Natural killer cell (primary cell): Measurements from ENCODE around the gene DENND1B. TPM values are rescaled to one million over a fixed set of nuclear protein-coding genes. Genes with fewer than 3 reads are reported as not detected.
"Not testable (repeated sequence)": the region's sequence is repeated elsewhere in the genome, so short reads cannot be mapped to it uniquely, and the experiment has no call there.

Experiments used
- ATAC-seq, 3 donors: fragments of 150-1000 bp in 2 of 3; fragments of 200-7000 bp in 1 of 3; cut with Tn5 transposase; 1 replicate in 1 of 3; 2 replicates in 2 of 3; pipeline ENCODE4 v1.10.0; 2021; ENCODE audit warnings: mild to moderate bottlenecking in 2 of 3, moderate library complexity in 2 of 3
- DNase-seq, 2 donors: peaks; one replicate each; pipeline versions ENCODE4 v3.0.0 to v3.0.0-alpha.2; 2013 to 2021; ENCODE audit warnings: mixed read lengths in 1 of 2
- H3K27ac ChIP-seq: one replicate; pipeline ENCODE4 v1.5.1; 2013; ENCODE audit warnings: mild to moderate bottlenecking, low read length
- H3K27me3 ChIP-seq: one replicate; pipeline ENCODE4 v1.6.1; 2013; ENCODE audit warnings: low read length; ENCODE audit not compliant: control insufficient read depth, insufficient read depth
- H3K36me3 ChIP-seq: one replicate; pipeline ENCODE4 v1.6.1; 2013; ENCODE audit warnings: low read length; ENCODE audit not compliant: control insufficient read depth, insufficient read depth
- H3K4me1 ChIP-seq: one replicate; pipeline ENCODE4 v1.6.1; 2013; ENCODE audit warnings: low read length; ENCODE audit not compliant: control insufficient read depth, insufficient read depth
- H3K4me3 ChIP-seq: one replicate; pipeline ENCODE4 v1.5.1; 2013; ENCODE audit warnings: low read length
- H3K9me3 ChIP-seq: one replicate; pipeline ENCODE4 v1.6.1; 2013; ENCODE audit warnings: low read length; ENCODE audit not compliant: control insufficient read depth, insufficient read depth
- H3K27ac Mint-ChIP-seq, 2 donors: one replicate each; pipeline ENCODE4 v1.8.0; 2022; ENCODE audit warnings: mild to moderate bottlenecking in 2 of 2, mixed read lengths in 2 of 2, moderate library complexity in 1 of 2
- H3K27me3 Mint-ChIP-seq, 2 donors: one replicate each; pipeline ENCODE4 v1.8.0; 2022; ENCODE audit warnings: low read depth in 2 of 2, mixed read lengths in 2 of 2
- H3K36me3 Mint-ChIP-seq: one replicate; pipeline ENCODE4 v1.8.0; 2022; ENCODE audit warnings: mixed read lengths
- H3K4me1 Mint-ChIP-seq, 2 donors: one replicate each; pipeline ENCODE4 v1.8.0; 2022; ENCODE audit warnings: mixed read lengths in 2 of 2
- H3K4me3 Mint-ChIP-seq: one replicate; pipeline ENCODE4 v1.8.0; 2022; ENCODE audit warnings: mild to moderate bottlenecking, moderate library complexity, mixed read lengths
- H3K9me3 Mint-ChIP-seq, 2 donors: one replicate each; pipeline ENCODE4 v1.8.0; 2022; ENCODE audit warnings: mixed read lengths in 2 of 2
- WGBS: methylation state at CpG from one replicate; pipeline ENCODE4 v1.1.7; 2013; ENCODE audit warnings: missing lambda C conversion rate; ENCODE audit not compliant: insufficient coverage; 5-methylcytosine and 5-hydroxymethylcytosine counted together
- intact Hi-C: fragments of 100-400 bp; cut with micrococcal nuclease; formaldehyde crosslinking; loops from one replicate; pipeline ENCODE4 v1.14.2; 2022
- total RNA-seq, 4 donors: library from RNA; stranded (reverse); fragments of 120-200 nt in 1 of 4; gene quantifications; one replicate each; pipeline versions ENCODE4 v1.2.3 to v1.2.4, GENCODE V29; 2013 to 2022
- TF ChIP-seq, protein P1 (sequence below): fragments of 200-600 bp; IDR thresholded peaks from one replicate; pipeline ENCODE4 v1.8.0; 2022; ENCODE audit warnings: antibody characterized with exemption

Gene DENND1B
- total RNA-seq, 3 donors from 2014 or later (not counting 1 experiment from before 2014, with no cell fraction given) = 35.4 to 62.5 (median 37.5) TPM

DNA sequence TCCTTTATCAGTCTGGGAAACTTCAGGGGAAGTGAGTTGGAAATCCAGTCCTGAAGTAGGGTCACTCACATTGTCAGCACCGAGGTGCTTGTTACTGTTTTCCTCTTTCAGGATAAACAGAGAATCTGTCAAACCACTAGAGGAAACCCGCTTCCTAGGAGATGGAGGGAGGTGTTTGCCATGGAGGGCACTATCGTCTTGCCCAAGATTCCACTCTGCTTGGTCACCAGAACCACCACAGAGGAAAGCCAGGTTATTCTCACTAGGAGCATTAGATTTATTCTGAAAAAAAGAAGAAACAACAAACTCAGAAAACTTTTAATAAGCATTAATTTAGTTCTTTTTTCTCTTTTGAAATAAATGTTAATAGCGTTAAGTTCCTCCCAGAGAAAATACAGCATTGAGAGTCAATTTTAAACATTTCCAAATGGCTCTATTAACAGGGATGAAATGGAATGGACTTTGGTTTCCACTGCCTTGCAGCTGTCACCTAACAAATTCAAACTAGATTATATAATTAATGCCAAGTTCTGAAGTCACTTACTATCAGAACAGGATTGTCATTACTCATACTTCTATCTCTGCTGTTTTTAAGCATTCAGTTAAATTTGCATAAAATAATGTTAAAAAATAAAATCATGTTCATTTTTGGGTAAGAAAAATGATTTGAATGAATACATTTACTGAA is 264.4 kb downstream of the DENND1B start:
- no peak overlapping the region for H3K4me3 Mint-ChIP-seq

DNA sequence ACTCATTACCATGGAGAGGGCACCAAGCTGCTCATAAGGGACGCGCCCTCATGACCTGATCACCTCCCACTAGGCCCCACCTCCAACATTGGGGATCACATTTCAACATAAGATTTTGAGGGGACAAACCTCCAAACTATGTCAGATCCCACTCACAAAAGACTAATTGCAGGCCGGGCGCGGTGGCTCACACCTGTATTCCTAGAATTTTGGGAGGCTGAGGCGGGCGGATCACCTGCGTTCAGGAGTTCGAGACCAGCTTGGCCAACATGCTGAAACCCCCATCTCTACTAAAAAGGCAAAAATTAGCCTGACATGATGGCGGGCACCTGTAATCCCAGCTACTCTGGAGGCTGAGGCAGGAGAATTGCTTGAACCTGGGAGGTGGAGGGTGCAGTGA is 278.6 kb downstream of the DENND1B start:
- TF ChIP-seq, protein P1, sequence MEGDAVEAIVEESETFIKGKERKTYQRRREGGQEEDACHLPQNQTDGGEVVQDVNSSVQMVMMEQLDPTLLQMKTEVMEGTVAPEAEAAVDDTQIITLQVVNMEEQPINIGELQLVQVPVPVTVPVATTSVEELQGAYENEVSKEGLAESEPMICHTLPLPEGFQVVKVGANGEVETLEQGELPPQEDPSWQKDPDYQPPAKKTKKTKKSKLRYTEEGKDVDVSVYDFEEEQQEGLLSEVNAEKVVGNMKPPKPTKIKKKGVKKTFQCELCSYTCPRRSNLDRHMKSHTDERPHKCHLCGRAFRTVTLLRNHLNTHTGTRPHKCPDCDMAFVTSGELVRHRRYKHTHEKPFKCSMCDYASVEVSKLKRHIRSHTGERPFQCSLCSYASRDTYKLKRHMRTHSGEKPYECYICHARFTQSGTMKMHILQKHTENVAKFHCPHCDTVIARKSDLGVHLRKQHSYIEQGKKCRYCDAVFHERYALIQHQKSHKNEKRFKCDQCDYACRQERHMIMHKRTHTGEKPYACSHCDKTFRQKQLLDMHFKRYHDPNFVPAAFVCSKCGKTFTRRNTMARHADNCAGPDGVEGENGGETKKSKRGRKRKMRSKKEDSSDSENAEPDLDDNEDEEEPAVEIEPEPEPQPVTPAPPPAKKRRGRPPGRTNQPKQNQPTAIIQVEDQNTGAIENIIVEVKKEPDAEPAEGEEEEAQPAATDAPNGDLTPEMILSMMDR = no peak
- DNase-seq = no peak
- H3K9me3 ChIP-seq = no peaks in the 10 kb centered on the region
- no peaks in the 10 kb centered on the region for H3K4me1 ChIP-seq
- no peak for ATAC-seq
- no peaks in the 10 kb centered on the region for H3K36me3 ChIP-seq
- peaks cover 10 to 48% of the 10 kb centered on the region in 2 donors for H3K27me3 Mint-ChIP-seq
- no peak overlapping the region for H3K27ac ChIP-seq
- H3K36me3 Mint-ChIP-seq = no peaks in the 10 kb centered on the region
- H3K27ac Mint-ChIP-seq = no peak overlapping the region
- peaks cover 2% of the 10 kb centered on the region for H3K27me3 ChIP-seq
- no peak overlapping the region for H3K4me3 Mint-ChIP-seq
- no peak overlapping the region for H3K4me3 ChIP-seq
- WGBS = 87% methylated on average over 9 of the region's 10 CpGs
- no peaks in the 10 kb centered on the region for H3K9me3 Mint-ChIP-seq
- intact Hi-C loops = no loop called here
- H3K4me1 Mint-ChIP-seq = no peaks in the 10 kb centered on the region

More for the DNA sequence above, 264.4 kb downstream of the DENND1B start:
- Mint-ChIP-seq H3K9me3 (no peaks in the 10 kb centered on the region), H3K27me3 (no peaks in the 10 kb centered on the region), H3K27ac (no peak overlapping the region), H3K4me1 (no peaks in the 10 kb centered on the region), H3K36me3 (peaks cover 6% of the 10 kb centered on the region)
- no peak for ATAC-seq
- DNase-seq = no peak
- Histone ChIP-seq H3K4me3 (no peak overlapping the region), H3K27ac (no peak overlapping the region), H3K27me3 (no peaks in the 10 kb centered on the region), H3K36me3 (peaks cover 18% of the 10 kb centered on the region), H3K4me1 (no peaks in the 10 kb centered on the region), H3K9me3 (no peaks in the 10 kb centered on the region)
- intact Hi-C loops = no loop called here
- TF ChIP-seq, protein P1 = no peak
- WGBS = 89% methylated on average over 2 of the region's 4 CpGs

DNA sequence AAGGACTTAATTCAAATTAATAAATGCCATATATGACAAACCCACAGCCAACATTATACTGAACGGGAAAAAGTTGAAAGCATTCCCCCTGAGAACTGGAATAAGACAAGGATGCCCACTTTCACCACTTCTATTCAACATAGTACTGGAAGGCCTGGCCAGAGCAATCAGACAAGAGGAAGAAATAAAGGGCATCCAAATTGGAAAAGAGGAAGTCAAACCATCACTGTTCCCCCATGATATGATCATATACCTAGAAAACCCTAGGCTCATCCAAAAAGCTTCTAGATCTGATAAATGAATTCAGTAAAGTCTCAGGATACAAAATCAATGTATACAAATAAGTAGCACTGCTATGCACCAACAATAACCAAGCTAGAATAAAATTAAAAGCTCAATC is 283.8 kb downstream of the DENND1B start:
- DNase-seq, H3K4me3 Mint-ChIP-seq, intact Hi-C loops, H3K4me3 ChIP-seq, H3K4me1 Mint-ChIP-seq, ATAC-seq, H3K9me3 ChIP-seq, H3K4me1 ChIP-seq, H3K36me3 ChIP-seq, H3K36me3 Mint-ChIP-seq, H3K9me3 Mint-ChIP-seq, H3K27ac ChIP-seq, H3K27me3 ChIP-seq, H3K27ac Mint-ChIP-seq: not testable (repeated sequence)
- WGBS = 100% methylated on average over 1 of the region's 1 CpG
- peaks cover 16 to 25% of the 10 kb centered on the region in 2 donors for H3K27me3 Mint-ChIP-seq

DNA sequence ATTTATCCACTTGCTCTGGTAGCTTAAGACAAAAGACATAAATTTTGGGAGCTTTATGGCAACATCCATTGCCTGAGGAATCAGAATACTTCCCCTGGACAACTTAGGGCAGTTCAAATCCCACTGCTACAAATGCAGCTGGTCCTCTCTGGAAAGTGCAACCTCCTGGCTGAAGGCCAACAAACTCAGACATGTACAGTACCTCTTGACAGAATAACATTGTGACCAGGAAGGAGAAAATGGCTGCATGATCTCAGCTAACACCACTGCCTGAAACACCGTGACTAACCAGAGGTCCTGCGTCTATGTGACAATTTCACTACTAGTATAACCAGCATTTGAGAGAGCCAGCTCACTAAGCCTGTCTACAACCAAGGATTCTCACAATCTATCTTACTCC is 288.3 kb downstream of the DENND1B start:
- ATAC-seq (no peak), DNase-seq (no peak)
- no peaks in the 10 kb centered on the region for H3K27me3 ChIP-seq
- H3K27me3 Mint-ChIP-seq = peaks cover 6 to 8% of the 10 kb centered on the region in 2 donors
- no peaks in the 10 kb centered on the region for H3K36me3 Mint-ChIP-seq
- intact Hi-C loops = no loop called here
- no peaks in the 10 kb centered on the region for H3K4me1 ChIP-seq
- no peaks in the 10 kb centered on the region for H3K9me3 ChIP-seq
- no peak overlapping the region for H3K27ac Mint-ChIP-seq
- WGBS = 86% methylated on average over 2 of the region's 2 CpGs
- H3K36me3 ChIP-seq = no peaks in the 10 kb centered on the region
- no peak overlapping the region for H3K4me3 ChIP-seq
- H3K27ac ChIP-seq = no peak overlapping the region
- peaks cover 2% of the 10 kb centered on the region in 2 donors for H3K4me1 Mint-ChIP-seq
- H3K4me3 Mint-ChIP-seq = no peak overlapping the region
- no peaks in the 10 kb centered on the region for H3K9me3 Mint-ChIP-seq
- TF ChIP-seq, protein P1 = no peak
